Dedifferentiated amniotic fluid mesenchymal stem cell (primary cell): ENCODE data around the gene P2RY2.
"Not testable (repeated sequence)": the region's sequence is repeated elsewhere in the genome, so short reads cannot be mapped to it uniquely, and the experiment has no call there.

Experiments used
- DNase-seq: peaks from one replicate; pipeline ENCODE4 v3.0.0-alpha.2; 2016; ENCODE audit errors: extremely low spot score

P2RY2 gene

GRCh38 chr11:73227571-73228211, 9.6 kb downstream of the P2RY2 start:
- DNase-seq = no peak

GRCh38 chr11:73228268-73229134, 10.4 kb downstream of the P2RY2 start:
- no peak for DNase-seq

- DNase-seq = no peak
Measured at GRCh38 chr11:73229321-73229895, 11.3 kb downstream of the P2RY2 start.

DNA sequence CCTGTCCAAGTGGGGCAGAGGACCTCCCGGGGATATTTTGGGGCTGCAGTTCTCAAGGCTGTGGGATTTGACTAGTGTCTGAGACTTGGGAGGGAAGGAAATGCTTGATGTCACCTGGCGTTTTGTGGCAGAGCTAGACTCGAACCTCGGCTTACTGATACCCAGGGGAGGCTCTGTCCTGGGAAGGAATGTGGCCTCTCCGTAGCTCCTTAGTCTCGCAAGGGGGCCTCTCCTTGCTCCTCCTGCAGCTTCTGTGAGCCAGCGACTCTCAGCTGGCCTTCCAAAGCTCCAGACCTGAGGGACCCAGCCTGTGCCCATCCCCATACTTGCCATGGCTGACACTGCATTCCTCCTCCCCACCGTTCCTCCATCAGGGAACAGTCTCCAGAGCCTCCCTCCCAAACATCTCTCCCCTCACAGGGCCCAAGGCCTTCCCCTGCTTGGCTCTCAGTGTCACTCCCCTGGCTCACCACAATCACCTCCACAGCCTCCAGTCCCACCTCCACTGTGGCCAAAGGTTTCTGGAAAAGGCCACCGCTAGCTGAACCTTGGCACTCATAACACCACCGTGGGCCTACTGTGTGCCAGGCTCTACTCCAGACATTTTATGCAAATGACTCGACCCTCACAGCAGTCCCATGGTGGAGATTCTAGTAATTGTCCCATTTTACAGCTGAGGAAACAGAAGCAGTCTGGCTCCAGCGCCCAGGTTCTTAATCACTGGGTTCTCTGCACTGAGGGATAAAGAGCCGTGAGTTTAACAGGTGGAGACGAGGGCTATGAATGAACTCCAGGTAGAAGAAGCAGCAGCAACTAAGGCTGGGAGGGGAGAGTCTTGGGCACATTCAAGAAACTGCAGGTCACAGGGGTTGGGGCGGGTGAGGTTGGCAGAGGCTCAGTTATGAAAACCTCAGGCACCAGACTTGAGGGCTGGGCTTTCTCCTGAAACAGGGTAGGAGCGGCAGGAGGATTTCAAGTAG, 12.1 kb downstream of the P2RY2 start:
- DNase-seq = no peak

DNA sequence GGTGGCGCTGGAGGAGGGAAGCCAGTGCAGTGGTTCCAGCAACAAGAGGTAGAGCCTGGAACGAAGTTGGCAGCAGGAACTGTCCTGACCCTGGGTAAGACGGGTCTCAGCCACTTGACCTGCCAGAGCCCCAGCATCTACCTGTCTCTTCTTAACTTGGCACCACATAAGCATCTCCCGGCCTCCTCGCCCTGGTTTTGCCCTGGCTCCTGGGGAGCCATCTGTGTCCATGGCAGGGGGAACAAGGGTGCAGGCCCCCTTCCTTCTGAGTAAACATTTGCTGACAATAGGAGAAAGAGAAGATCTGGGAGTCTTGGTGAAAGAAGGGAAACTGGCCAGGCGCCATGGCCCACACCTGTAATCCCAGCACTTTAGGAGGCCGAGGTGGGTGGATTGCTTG, 12.8 kb downstream of the P2RY2 start:
- DNase-seq = no peak

DNA sequence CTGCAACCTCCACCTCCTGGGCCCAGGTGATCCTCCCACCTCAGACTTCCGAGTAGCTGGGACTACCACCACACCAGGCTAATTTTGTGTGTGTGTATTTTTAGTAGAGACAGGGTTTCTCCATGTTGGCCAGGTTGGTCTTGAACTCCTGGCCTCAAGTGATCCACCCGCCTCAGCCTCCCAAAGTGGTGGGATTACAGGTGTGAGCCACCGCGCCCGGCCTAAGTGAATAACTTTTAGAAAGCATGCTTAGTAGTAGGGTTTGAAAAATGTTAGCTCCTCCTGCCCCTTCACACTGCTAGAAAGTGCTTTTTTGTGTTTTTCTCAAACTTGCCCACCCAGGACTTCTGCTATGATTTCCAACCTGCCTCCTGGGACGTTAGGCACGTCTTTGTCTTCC, 14.4 kb downstream of the P2RY2 start:
- DNase-seq = not testable (repeated sequence)

DNA sequence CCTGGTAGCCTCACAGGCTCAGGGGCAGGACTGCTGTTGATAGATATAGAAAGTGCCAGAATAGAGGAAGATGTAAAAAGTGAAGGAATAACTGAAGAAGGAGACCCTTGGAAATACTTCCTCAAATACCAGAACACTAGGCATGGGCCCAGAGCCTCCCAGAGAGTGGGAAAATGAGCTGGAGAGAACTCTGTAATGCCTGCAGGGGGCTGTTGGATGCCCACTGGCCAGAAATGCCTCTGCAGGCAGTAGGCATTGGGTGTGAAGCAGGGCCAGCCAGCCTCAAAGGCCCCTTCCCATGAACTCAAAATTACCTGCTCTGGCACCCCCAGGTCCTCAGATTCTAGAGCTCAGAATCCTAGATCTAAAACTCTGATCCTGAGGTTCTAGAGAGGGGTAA, 15.1 kb downstream of the P2RY2 start:
- DNase-seq = no peak

DNA sequence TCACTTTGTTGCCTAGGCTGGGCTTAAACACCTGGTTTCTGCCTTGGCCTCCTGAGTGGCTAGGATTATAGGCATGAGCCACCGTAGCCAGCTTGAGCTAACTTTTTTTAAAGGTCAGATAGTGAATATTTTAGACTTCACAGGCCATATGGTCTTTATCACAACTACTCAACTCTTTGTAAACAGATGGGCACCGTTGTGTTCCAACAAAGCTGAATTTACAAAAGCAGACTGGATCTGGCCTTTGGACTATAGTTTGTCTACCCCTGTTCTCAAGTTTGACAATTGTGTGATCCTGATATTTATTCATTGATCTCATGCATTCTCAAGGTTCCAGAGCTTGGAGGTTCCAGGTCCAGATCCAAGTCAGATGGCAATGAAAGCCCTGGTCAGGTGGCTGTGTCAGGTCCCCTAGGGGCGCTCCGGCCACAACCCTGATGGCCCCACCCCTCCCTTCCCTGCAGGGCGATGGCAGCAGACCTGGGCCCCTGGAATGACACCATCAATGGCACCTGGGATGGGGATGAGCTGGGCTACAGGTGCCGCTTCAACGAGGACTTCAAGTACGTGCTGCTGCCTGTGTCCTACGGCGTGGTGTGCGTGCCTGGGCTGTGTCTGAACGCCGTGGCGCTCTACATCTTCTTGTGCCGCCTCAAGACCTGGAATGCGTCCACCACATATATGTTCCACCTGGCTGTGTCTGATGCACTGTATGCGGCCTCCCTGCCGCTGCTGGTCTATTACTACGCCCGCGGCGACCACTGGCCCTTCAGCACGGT, 15.8 kb downstream of the P2RY2 start:
- no peak for DNase-seq

- no peak for DNase-seq
Measured at GRCh38 chr11:73234471-73235181, 16.5 kb downstream of the P2RY2 start.

- no peak for DNase-seq
Measured at GRCh38 chr11:73235236-73235786, 17.2 kb downstream of the P2RY2 start.

GRCh38 chr11:73236205-73236765, 18.2 kb downstream of the P2RY2 start:
- DNase-seq = no peak

DNA sequence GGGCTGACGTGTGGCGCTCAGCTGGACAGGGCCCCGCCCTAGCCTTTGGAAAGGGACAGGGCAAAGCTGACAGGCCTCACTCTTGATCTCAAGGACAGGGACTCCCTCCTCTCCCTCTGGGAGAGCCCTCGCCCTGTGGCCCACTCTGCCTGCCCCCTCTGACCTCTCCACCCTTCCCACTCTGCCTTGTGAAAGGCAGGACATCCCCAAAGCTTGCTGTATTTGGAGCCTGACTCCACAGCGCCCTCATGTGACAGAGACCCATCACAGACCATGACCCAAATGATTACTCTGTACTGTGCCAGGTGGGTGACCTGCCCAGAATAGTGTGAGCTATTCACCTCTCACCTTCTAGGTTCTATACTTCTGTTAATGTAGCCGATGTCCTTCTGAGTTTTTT, 18.8 kb downstream of the P2RY2 start:
- DNase-seq = no peak

DNA sequence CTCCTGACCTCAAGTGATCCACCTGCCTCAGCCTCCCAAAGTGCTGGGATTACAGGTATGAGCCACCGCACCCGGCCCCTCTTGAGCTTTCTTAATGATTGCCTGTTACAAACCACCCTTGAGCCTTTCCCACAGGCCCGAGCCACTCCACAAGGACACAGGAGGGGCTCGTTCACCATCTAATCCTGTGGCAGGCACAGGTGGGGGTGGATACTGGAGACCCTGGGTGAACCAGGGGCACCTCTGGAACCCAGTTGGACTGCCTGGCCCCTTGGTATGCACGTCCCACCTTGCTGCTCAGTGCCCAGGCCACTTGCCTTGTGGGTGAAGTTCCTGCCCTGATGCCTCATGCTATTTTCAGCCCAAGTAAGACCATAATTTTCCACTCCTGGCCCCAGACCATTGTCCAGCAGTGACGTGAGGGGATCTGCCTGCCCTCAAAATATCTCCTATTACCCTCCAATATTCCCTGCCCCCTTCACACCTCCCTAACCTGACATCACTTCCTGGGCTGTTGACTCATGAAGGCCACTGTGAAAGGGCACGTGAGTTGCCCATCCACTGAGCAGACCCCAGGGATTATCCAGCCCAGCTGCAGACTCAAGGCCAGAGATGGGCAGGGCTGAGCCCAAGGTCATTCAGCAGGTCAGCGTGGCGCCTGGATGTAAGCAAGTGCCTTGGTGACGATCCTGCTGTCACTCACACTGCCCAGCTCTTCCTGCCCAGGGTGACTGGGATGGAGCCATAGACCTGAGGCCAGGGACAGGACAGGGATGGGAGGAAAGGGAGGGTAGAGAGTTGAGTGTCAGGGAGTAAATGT, 19.6 kb downstream of the P2RY2 start:
- DNase-seq = no peak

DNA sequence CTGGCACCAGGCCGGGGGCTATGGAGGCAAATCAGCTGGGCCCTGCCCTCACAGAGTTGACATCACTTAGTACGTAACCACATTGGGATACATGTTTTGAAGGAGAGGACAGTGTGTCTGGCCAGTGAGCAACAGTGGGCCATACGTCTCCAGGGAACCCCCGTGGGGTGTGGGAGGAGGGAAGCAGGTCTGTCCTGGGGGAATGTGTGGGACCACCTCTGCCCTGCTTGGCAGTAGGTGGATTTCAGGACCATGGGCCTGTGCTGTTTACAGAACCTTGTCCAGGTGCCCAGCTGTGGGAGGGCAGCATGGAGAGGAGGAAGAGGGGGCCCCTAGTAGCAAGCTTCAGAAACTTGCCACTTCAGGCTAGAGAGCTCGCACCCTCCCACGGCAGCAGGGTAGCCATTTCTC, 21.0 kb downstream of the P2RY2 start:
- no peak for DNase-seq

GRCh38 chr11:73239571-73240189, 21.6 kb downstream of the P2RY2 start:
- no peak for DNase-seq

DNA sequence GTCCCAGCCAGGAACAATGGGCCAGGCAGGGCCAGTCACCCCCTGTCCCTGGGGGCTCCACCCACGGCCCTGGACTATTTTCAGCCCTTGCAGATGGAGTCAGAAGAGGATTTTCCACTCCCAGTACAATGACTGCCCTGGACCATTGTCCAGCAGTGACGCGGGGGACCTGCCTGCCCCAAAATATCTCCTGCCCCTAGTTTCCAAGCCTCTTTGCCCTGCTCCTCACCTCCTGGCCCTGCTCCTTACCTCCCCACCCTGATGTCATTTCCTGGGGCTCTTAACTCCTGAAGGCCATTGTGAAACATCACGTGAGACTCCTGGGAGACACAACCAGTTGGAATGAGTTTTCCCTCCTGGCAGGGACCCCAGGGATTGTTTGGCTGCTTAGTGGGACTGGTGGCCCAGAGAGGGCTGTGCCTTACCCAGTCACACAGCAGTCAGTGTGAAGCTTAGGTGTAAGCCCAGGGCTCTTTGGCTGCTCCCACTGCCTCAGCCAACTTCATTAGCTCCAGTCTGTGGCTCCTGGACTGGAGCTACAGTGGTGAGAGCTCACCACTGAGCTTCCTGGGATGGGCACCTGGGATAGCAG, 22.2 kb downstream of the P2RY2 start:
- DNase-seq = no peak

- DNase-seq = no peak
Measured at GRCh38 chr11:73241300-73241699, 23.2 kb downstream of the P2RY2 start.
